Renal cortical epithelial cell (primary cell): ENCODE results near the gene SHANK1. TPM values are rescaled to one million over a fixed set of nuclear protein-coding genes. Genes with fewer than 3 reads are reported as not detected.

Experiments used
- DNase-seq: peaks from one replicate; pipeline ENCODE4 v3.0.0-alpha.2; 2011; ENCODE audit warnings: low read depth
- total RNA-seq: library from RNA; depleted of rRNA; stranded (reverse); fragments of >200 nt; gene quantifications from 2 replicates; pipeline ENCODE4 v1.2.3, GENCODE V29; 2014

SHANK1 gene
- total RNA-seq, 1 donor from 2014 or later, result 0.65 TPM

- DNase-seq, result no peak
Observed at GRCh38 chr19:50711805-50712204, 7.8 kb downstream of the SHANK1 start.

GRCh38 chr19:50711196-50711595 is 8.4 kb downstream of the SHANK1 start:
- DNase-seq, result no peak

GRCh38 chr19:50710612-50711011 is 9.0 kb downstream of the SHANK1 start:
- DNase-seq, result no peak

- no peak for DNase-seq
Observed at GRCh38 chr19:50710094-50710493, 9.5 kb downstream of the SHANK1 start.

- no peak for DNase-seq
Observed at GRCh38 chr19:50708179-50708879, 11.3 kb downstream of the SHANK1 start.

- DNase-seq, result no peak
Observed at GRCh38 chr19:50706387-50706786, 13.2 kb downstream of the SHANK1 start.

GRCh38 chr19:50705422-50706019 is 14.1 kb downstream of the SHANK1 start:
- DNase-seq, result peak; percentile 50

GRCh38 chr19:50703915-50704796 is 15.4 kb downstream of the SHANK1 start:
- DNase-seq, result no peak

GRCh38 chr19:50702871-50703829 is 16.5 kb downstream of the SHANK1 start:
- DNase-seq, result peak; percentile 21

GRCh38 chr19:50702158-50702870 is 17.3 kb downstream of the SHANK1 start:
- no peak for DNase-seq

- no peak for DNase-seq
Observed at GRCh38 chr19:50701367-50701985, 18.1 kb downstream of the SHANK1 start.

GRCh38 chr19:50697414-50698124 is 22.0 kb downstream of the SHANK1 start:
- no peak for DNase-seq

GRCh38 chr19:50696094-50696483 is 23.5 kb downstream of the SHANK1 start:
- DNase-seq, result no peak

- DNase-seq, result no peak
Observed at GRCh38 chr19:50695251-50696093, 24.1 kb downstream of the SHANK1 start.

GRCh38 chr19:50694815-50695145 is 24.8 kb downstream of the SHANK1 start:
- DNase-seq, result no peak

- no peak for DNase-seq
Observed at GRCh38 chr19:50693064-50693975, 26.3 kb downstream of the SHANK1 start.

- DNase-seq, result no peak
Observed at GRCh38 chr19:50690439-50690838, 29.2 kb downstream of the SHANK1 start.

GRCh38 chr19:50688766-50689165 is 30.8 kb downstream of the SHANK1 start:
- DNase-seq, result no peak
